Measurements from ENCODE around the gene EDAR.

EDAR gene

GRCh38 chr2:108965540-108966289, 23.3 kb downstream of the EDAR start:
- no peak for DNase-seq

- DNase-seq: no peak
Measured at GRCh38 chr2:108963057-108963456, 26.0 kb downstream of the EDAR start.

GRCh38 chr2:108961796-108962195, 27.2 kb downstream of the EDAR start:
- no peak for DNase-seq

- no peak for DNase-seq
Measured at GRCh38 chr2:108960006-108960405, 29.0 kb downstream of the EDAR start.

- no peak for DNase-seq
Measured at GRCh38 chr2:108959401-108959800, 29.6 kb downstream of the EDAR start.

GRCh38 chr2:108958632-108959341, 30.2 kb downstream of the EDAR start:
- DNase-seq: no peak

- DNase-seq: no peak
Measured at GRCh38 chr2:108958002-108958401, 31.0 kb downstream of the EDAR start.

GRCh38 chr2:108956375-108956774, 32.6 kb downstream of the EDAR start:
- DNase-seq: no peak

- DNase-seq: no peak
Measured at GRCh38 chr2:108950369-108951135, 38.5 kb downstream of the EDAR start.

- DNase-seq: no peak
Measured at GRCh38 chr2:108949316-108950239, 39.4 kb downstream of the EDAR start.

GRCh38 chr2:108947271-108947907, 41.6 kb downstream of the EDAR start:
- DNase-seq: no peak

GRCh38 chr2:108946442-108946841, 42.6 kb downstream of the EDAR start:
- no peak for DNase-seq

GRCh38 chr2:108945969-108946368, 43.1 kb downstream of the EDAR start:
- no peak for DNase-seq

- no peak for DNase-seq
Measured at GRCh38 chr2:108944601-108945331, 44.3 kb downstream of the EDAR start.

- no peak for DNase-seq
Measured at GRCh38 chr2:108943751-108944150, 45.3 kb downstream of the EDAR start.

GRCh38 chr2:108942888-108943287, 46.1 kb downstream of the EDAR start:
- DNase-seq: no peak

- no peak for DNase-seq
Measured at GRCh38 chr2:108942231-108942825, 46.7 kb downstream of the EDAR start.

GRCh38 chr2:108941767-108942166, 47.3 kb downstream of the EDAR start:
- no peak for DNase-seq

- DNase-seq: no peak
Measured at GRCh38 chr2:108941161-108941665, 47.8 kb downstream of the EDAR start.

GRCh38 chr2:108940156-108940555, 48.9 kb downstream of the EDAR start:
- no peak for DNase-seq

Measured in NCI-H1048 (cell line).